HG02884 (cell line): ENCODE measurements around the gene AVPR2.

Experiments used
- ATAC-seq: cut with Tn5 transposase; IDR thresholded peaks from one replicate; pipeline ENCODE4 v1.9.1; 2021; ENCODE audit warnings: mild to moderate bottlenecking, moderate library complexity; ENCODE audit not compliant: unreplicated experiment

The AVPR2 gene

GRCh38 chrX:153910446-153910845 lies 6.0 kb downstream of the AVPR2 start:
- no peak for ATAC-seq

- no peak for ATAC-seq
Measured at GRCh38 chrX:153911798-153912197, 7.3 kb downstream of the AVPR2 start.

- no peak for ATAC-seq
Measured at GRCh38 chrX:153913211-153913610, 8.7 kb downstream of the AVPR2 start.

- no peak for ATAC-seq
Measured at GRCh38 chrX:153913701-153914100, 9.2 kb downstream of the AVPR2 start.

- no peak for ATAC-seq
Measured at GRCh38 chrX:153917869-153918268, 13.4 kb downstream of the AVPR2 start.

- no peak for ATAC-seq
Measured at GRCh38 chrX:153919281-153919680, 14.8 kb downstream of the AVPR2 start.

- ATAC-seq: no peak
Measured at GRCh38 chrX:153920546-153920945, 16.1 kb downstream of the AVPR2 start.

- ATAC-seq: no peak
Measured at GRCh38 chrX:153921070-153921469, 16.6 kb downstream of the AVPR2 start.

- no peak for ATAC-seq
Measured at GRCh38 chrX:153921511-153922446, 17.3 kb downstream of the AVPR2 start.

- ATAC-seq: no peak
Measured at GRCh38 chrX:153922932-153923857, 18.7 kb downstream of the AVPR2 start.

GRCh38 chrX:153924149-153924861 lies 19.8 kb downstream of the AVPR2 start:
- no peak for ATAC-seq

- no peak for ATAC-seq
Measured at GRCh38 chrX:153925387-153925738, 20.9 kb downstream of the AVPR2 start.

GRCh38 chrX:153925739-153926551 lies 21.5 kb downstream of the AVPR2 start, which contains the start of gene ARHGAP4:
Gene ARHGAP4, minus strand, starts transcription at chrX:153926264. Its CDS starts 62 bp downstream, at chrX:153926202.
- no peak for ATAC-seq

- ATAC-seq: no peak
Measured at GRCh38 chrX:153926552-153926857, 22.0 kb downstream of the AVPR2 start.

GRCh38 chrX:153926858-153927671 lies 22.6 kb downstream of the AVPR2 start:
- ATAC-seq: peak; percentile 46

- ATAC-seq: no peak
Measured at GRCh38 chrX:153927672-153927921, 23.1 kb downstream of the AVPR2 start.

- ATAC-seq: peak; percentile 59
Measured at GRCh38 chrX:153927922-153928760, 23.7 kb downstream of the AVPR2 start.

GRCh38 chrX:153928846-153929245 lies 24.4 kb downstream of the AVPR2 start:
- ATAC-seq: no peak

- ATAC-seq: no peak
Measured at GRCh38 chrX:153929576-153929975, 25.1 kb downstream of the AVPR2 start.
